Stimulated activated CD4-positive, alpha-beta T cell treated with anti-CD3 and anti-CD28 coated beads, TNF-alpha, amount 100 ng/mL, for 4 hours (primary cell): Measurements from ENCODE around the gene CLEC16A.

ENCODE experiments used
- DNase-seq, 3 experiments: peaks; one replicate each; pipeline ENCODE4 v3.0.0-alpha.2; 2020; ENCODE audit warnings: low read depth in 3 of 3

The CLEC16A gene

GRCh38 chr16:11158018-11158417 lies 213.7 kb downstream of the CLEC16A start:
- DNase-seq = no peak

- no peak for DNase-seq
Observed at GRCh38 chr16:11159282-11159681, 214.9 kb downstream of the CLEC16A start.

DNA sequence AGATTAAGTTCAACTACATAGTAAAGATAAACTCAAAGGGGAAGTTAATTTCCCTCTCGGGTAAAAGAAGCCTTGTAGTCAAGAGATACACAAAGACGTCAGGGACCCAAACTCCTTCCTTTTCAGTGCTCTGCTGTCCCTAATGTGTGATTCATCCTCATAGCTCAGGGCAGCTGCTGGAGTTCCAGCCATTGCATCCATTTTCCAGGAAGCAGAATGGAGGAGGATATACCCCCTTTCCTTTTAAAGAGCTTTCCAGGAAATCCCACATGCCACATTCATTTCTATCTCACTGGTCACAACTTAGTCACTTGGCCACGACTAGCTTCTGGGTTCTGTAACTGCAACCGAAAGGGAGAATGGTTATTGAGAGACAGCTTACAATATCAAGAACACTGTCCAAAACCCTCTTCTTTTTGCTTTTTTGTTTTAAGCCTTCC lies 216.3 kb downstream of the CLEC16A start:
- DNase-seq = no peak

DNA sequence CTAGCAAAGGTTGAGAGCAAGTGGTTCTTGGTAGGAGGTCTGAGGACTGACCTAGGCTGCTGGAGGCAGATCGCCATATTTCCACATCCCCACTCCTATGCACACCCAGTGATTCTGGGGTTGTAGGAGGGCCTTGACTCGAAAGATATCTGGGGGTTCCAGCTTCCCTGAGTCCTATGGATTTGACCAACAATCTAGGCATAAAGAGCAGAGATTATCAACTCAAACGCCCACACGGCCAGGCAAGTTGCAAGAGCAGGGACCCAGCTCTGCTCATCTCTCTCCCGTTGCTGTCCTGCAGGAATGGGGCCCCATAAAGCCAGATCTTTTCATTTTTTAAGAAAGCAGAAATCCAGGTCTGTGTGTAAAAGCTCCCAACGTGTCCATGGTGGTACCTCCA lies 217.1 kb downstream of the CLEC16A start:
- no peak for DNase-seq

- DNase-seq = no peak
Observed at GRCh38 chr16:11161974-11162373, 217.6 kb downstream of the CLEC16A start.

DNA sequence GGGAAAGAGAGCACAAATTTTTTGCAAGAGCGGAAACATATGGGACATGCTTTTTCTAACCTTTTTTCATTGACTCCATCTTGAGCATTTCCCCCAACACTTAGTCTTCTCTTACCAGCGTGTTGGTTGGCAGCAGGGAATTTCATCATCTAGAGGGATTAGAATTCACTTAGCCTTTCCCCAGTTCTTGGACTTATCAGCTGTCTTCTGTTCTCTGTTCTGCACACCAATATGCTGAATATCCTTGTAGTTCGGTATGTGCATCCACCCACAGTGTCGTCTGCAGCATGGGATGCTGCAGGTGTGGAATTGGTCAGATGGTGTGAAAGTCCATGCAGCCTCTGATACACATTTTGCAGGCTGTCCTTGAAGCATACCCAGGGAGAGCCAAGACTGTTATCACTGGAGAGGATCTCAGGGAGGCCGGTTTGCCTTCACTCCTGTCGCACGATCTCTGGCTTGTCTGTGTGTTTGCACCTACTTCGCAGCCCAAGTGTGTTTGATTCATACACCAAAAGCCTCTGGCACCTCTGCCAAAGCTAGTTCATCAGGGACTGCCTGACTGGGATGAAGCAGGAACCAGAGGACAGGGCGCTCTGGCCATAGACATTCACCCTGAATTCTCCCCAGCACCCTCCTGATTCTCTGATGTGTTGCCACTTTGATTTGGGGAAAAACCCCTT lies 218.4 kb downstream of the CLEC16A start:
- no peak for DNase-seq

GRCh38 chr16:11163761-11164261 lies 219.4 kb downstream of the CLEC16A start:
- DNase-seq = no peak

- no peak for DNase-seq
Observed at GRCh38 chr16:11164482-11165270, 220.3 kb downstream of the CLEC16A start.

DNA sequence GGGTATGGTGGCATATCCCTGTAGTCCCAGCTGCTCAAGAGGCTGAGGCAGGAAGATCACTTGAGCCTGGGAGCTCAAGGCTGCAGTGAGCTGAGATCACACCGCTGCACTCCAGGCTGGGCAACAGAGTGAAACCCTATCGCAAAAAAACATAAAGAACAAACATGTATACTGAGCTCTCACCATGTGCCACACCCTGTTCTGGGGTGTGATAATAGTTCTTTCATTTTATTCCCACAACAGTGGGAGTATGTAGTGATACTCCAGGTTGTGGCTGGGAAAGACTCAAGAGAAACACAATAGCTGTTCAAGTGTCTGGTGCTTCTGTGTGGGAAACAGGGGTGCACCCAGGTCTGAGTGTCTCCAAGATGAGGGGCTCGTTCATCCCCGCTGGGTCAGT lies 221.0 kb downstream of the CLEC16A start:
- no peak for DNase-seq

DNA sequence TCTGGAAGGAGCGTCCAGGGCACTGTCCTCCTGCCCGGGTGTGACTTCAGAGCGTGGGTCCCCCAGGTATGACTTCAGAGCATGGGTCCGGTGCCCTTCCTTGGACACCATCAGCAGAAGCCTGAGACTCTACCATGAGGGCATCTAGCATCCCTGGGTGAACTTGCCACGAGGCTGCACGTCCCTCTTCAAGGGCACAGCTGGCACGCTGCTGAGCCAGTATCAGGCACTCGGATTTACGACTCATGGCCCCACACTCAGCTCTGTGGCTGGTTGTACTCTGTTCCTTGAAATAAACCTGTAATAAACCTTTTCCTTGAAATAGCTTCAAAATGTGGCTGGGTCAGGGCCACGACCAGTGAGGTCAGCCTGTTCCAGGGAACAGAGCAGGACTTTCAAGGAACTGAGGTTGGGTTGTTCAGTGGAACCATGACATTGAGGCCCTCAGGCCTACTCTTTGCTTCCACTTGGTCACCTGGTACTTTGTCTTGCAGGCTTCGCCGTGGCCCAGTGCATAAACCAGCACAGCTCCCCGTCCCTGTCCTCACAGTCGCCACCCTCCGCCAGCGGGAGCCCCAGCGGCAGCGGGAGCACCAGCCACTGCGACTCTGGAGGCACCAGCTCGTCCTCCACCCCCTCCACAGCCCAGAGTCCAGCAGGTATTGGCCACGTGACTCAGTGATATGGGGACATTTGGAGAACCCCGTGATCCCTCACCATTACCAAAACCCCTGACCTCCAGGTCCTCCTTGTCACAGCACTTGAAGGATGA lies 221.7 kb downstream of the CLEC16A start:
- no peak for DNase-seq

DNA sequence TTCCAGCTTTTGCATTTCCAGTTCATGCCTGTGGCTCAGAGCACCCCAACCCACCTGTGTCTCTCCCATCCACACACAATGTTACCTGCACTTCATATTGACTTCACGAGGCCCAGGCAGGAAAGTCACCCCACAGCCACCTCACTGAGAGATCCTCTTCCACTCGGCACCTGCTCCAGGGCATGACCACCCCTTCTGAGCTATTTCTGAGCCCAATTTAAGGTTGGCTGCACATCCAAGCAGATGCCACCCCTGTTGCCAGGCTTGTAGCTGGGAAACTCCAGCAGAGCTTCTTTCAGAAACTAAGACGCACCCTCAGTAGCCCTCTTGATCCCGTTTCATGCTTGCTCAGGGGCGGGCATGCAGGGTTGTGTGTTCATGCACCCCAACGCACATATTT lies 223.2 kb downstream of the CLEC16A start:
- no peak for DNase-seq

DNA sequence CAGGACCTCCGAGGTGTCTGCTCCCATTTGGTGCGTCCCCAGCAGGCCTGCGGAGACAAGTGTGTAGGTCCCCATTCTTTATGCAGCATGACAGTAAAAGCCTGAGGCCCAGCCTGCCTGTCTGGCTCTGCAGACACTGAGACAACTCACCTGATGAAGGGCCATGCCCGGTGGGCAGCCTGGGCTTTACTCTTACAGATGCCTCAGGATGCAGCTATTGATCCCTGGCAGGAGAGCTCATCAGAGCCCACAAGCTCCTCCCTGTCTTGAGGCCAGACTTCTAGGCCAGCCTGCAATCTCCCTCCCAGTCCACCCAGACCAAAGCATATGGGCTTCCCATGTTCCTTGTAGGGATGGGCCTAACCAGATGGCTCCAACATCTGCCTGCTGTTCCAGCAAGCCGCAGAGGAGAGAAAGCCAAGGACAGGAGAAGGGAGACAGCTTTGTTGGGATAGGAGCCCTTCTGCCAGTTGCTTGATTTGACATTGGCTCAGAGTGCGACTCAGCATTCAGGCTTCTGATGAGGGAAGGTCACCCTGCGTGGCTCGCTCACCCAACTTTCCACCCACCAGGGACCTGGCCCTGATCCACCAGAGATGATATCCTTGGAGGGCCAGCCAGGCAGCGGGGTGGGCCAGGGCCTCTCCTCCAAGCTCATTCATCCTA lies 224.2 kb downstream of the CLEC16A start:
- no peak for DNase-seq

DNA sequence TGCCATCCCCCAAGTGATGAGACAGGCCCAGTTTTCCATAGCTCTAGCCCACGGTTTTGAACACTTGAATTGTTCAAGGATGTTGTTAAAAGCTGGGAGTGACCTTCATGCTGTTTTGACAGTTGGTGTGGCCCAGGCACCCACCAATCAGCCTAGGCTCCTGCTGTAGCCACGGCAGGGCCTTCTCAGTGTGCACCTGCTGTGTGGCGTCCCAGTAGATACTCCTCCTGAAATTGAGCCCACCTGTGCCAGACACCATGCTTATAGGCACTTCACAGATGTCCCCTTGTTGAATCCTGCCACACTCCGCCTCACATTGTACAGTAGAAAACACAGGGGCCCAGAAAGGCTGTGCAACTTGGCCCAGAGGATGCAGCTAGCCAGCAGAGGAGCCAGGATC lies 225.3 kb downstream of the CLEC16A start:
- no peak for DNase-seq

DNA sequence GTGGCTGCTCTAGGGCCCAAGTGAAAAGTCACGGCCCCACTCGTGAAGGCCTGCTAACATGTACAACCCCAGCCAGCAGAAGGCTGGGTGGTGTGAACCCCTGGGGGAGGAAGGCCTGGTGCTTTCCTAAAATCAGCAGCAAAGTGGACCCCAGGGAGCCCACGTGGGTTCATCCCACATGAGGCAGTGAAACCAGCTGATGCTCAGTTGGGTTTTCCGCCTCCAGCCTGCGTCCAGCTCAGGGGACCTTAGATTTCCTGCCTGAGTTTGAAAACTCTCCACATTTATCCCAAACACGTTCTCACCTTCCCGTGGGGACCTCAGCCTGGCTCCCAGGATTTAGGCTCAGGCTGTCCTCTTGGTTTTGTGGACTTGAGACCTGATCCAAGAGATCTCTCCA lies 225.8 kb downstream of the CLEC16A start:
- no peak for DNase-seq

GRCh38 chr16:11170696-11171447 lies 226.5 kb downstream of the CLEC16A start:
- no peak for DNase-seq

GRCh38 chr16:11171448-11171709 lies 227.0 kb downstream of the CLEC16A start:
- DNase-seq = no peak

DNA sequence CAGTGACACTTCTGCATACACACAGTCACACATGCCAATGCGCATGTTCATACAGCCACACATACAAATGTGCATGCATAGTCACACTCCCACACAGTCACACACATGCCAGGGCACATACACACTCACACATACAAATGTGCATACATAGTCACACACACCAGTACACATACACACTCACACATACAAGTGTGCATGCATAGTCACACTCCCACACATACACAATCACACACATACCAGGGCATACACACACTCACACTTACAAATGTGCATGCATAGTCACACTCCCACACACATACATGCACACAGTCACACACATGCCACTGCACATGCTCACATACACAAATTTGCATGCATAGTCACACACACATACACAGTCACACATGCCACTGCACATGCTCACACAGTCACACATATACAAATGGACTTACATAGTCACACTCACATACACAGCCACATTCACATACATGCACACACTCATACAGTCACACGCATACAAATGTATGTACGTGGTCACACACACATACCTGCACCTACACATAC lies 227.5 kb downstream of the CLEC16A start:
- no peak for DNase-seq

DNA sequence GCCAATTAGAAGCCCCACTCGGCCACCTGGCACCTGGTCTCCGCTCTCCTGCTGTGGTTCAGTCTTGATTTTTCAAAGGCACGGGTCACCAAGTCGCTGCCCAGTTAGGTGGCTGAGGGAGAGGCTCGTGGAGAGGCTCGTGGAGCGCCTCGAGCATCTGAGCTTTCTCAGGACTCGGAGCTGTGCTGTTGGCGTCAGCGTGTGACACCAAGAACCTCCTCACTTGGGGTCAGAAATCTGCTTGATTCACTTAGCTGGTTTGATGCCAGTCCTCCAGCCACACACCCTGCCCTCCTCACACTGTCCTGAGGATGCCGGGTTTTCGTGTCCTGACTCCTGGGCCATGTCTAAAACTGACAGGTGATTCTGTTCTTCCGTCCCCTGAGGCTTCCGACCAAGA lies 229.1 kb downstream of the CLEC16A start:
- DNase-seq = no peak

DNA sequence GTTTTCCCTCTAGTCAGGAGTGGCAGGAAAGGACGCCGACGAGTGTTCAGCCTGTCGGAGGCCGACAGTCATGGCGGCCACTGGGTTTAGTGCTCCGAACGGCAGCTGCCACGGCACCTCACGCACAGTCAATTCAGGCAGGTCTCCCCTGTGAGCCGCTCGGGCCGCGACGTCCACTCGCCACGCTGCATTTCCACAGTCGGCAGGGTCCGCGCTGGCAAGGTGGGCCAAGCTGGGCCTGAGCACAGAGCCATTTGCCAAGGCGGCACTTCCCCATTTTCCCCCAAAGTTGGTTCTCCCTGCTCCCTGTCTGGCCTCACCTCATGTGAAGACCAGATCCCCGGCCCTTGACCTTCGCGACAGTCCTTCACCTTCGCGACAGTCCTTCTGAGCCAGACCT lies 229.8 kb downstream of the CLEC16A start:
- DNase-seq = no peak

DNA sequence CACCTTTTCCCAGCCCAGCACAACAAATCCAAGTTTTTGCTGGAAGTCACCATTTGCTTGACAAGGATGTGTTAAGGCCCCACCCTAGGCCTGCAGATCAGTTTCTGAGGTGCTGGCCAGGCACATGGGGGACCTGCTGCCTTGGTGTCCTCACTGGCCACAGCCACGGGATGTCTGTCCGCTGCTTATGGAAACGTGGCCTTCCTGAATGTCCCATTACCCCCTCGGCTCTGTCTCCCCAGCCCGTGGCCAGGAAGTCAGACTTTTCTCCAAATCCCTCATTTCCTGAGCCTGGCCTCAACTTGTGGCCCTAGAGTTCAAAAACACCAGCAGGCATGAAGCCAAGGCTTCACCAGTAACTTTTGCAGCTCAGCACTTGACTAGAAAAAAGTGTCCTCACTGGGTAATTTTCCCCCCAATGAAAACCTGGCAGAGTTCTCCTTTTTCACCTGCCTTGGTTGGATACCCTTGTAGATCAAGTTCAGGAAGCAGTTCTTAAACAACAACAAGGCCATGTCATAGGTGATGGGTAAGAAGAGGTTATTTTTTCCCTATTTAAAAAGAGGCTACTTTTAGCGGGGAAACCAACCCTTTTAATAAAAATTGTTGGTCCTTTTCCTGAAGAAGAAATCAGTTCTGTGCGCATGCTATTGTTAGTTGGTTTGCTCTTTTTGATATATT lies 230.9 kb downstream of the CLEC16A start:
- DNase-seq = no peak
